ENCODE results near the gene LRRK1.

DNA sequence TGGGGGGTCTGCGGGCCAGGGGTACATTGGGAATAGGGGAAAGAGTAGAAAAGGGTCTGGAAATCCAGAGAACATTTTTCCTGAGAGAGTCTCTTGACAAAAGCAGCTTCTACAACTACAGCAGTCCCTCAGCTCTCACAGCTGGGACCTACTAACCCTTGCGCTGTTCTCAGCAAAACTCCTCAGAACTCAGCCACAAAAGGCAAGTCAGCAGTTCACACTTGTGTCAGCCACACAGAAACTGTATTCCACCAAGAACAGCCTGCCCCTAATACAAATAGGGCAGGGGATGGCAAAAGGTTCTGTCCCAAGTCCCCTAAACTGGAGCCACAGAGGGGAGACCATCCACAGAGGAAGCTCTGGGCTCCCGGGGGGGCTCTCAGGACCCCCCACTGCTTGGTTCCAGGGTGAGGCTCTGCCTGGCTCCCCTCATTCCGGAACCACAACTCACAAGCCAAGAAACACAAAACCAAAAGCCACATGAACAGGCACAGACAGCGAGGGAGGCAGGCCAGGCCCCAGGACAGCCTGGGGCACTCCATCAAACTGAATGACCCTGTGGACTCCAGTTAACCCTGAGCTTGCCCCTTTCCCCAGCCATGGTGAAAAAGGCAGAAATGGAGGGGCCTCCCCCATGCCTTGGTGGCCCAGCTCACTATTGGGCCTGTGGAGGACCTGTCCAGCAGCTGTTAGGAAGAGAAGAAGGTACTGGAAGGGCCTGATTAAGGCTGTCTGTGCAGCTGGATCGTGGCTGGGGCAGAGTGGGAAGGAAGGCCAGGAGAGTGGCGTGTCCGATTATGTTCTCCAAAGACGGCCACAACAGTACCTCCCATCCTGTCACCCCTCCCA lies 170.6 kb downstream of the LRRK1 start:
- TF ChIP-seq, protein P1, sequence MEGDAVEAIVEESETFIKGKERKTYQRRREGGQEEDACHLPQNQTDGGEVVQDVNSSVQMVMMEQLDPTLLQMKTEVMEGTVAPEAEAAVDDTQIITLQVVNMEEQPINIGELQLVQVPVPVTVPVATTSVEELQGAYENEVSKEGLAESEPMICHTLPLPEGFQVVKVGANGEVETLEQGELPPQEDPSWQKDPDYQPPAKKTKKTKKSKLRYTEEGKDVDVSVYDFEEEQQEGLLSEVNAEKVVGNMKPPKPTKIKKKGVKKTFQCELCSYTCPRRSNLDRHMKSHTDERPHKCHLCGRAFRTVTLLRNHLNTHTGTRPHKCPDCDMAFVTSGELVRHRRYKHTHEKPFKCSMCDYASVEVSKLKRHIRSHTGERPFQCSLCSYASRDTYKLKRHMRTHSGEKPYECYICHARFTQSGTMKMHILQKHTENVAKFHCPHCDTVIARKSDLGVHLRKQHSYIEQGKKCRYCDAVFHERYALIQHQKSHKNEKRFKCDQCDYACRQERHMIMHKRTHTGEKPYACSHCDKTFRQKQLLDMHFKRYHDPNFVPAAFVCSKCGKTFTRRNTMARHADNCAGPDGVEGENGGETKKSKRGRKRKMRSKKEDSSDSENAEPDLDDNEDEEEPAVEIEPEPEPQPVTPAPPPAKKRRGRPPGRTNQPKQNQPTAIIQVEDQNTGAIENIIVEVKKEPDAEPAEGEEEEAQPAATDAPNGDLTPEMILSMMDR (IDR thresholded peaks at IDR 0.05; ENCODE audit: borderline replicate concordance, extremely low read depth, low read length, poor library complexity, severe bottlenecking), result no peak
- no peak for TF ChIP-seq EZH2 (IDR thresholded peaks at IDR 0.05; ENCODE audit: borderline replicate concordance, low read depth, low read length, severe bottlenecking)
